OCI-M2 (cell line): ENCODE data around the gene ZNF70.

Experiments used
- DNase-seq: peaks from one replicate; lab custom pipeline; 2025; ENCODE audit not compliant: unreplicated experiment; lab: John Stamatoyannopoulos, UW

The ZNF70 gene

GRCh38 chr22:23750714-23751440 lies at the start of gene ZNF70:
ZNF70 (minus strand) TSS chr22:23751112; CDS start chr22:23745140, 5,972 bp downstream.
- DNase-seq, result no peak

- no peak for DNase-seq
Measured at GRCh38 chr22:23796461-23796860, 45.5 kb upstream of the ZNF70 start.

- DNase-seq, result no peak
Measured at GRCh38 chr22:23793326-23793725, 42.4 kb upstream of the ZNF70 start.

- DNase-seq, result no peak
Measured at GRCh38 chr22:23791738-23792645, 41.1 kb upstream of the ZNF70 start.

GRCh38 chr22:23790819-23791737 lies 40.2 kb upstream of the ZNF70 start:
- DNase-seq, result no peak

GRCh38 chr22:23789638-23790037 lies 38.7 kb upstream of the ZNF70 start:
- no peak for DNase-seq

GRCh38 chr22:23789121-23789520 lies 38.2 kb upstream of the ZNF70 start:
- DNase-seq, result no peak

- no peak for DNase-seq
Measured at GRCh38 chr22:23787910-23788309, 37.0 kb upstream of the ZNF70 start.

GRCh38 chr22:23787600-23787896 lies 36.6 kb upstream of the ZNF70 start:
- DNase-seq, result no peak

GRCh38 chr22:23786752-23787599 lies 36.1 kb upstream of the ZNF70 start, which contains the start of gene SMARCB1:
SMARCB1 (plus strand) TSS chr22:23786966; CDS start chr22:23787170, 204 bp downstream.
- no peak for DNase-seq

- DNase-seq, result no peak
Measured at GRCh38 chr22:23786261-23786710, 35.4 kb upstream of the ZNF70 start.

GRCh38 chr22:23784215-23784732 lies 33.4 kb upstream of the ZNF70 start:
- DNase-seq, result no peak

- DNase-seq, result no peak
Measured at GRCh38 chr22:23783265-23784150, 32.6 kb upstream of the ZNF70 start.

- no peak for DNase-seq
Measured at GRCh38 chr22:23782703-23783102, 31.8 kb upstream of the ZNF70 start.

- no peak for DNase-seq
Measured at GRCh38 chr22:23782252-23782651, 31.3 kb upstream of the ZNF70 start.

GRCh38 chr22:23781511-23782183 lies 30.7 kb upstream of the ZNF70 start:
- DNase-seq, result no peak

- DNase-seq, result no peak
Measured at GRCh38 chr22:23781065-23781464, 30.2 kb upstream of the ZNF70 start.

GRCh38 chr22:23780146-23780748 lies 29.3 kb upstream of the ZNF70 start:
- no peak for DNase-seq
